DMS79 (cell line): ENCODE measurements around the gene COL20A1.
A peak's percentile ranks its signal among the peaks of the same experiment; 100 is the strongest.

Source experiments
- DNase-seq: peaks from one replicate; lab custom pipeline; 2025; lab: John Stamatoyannopoulos, UW

COL20A1 gene

GRCh38 chr20:63292904-63293303 is at the start of gene COL20A1:
Gene COL20A1, plus strand, starts transcription at chr20:63293186. Its CDS starts 1,922 bp downstream, at chr20:63295108.
- no peak for DNase-seq

DNA sequence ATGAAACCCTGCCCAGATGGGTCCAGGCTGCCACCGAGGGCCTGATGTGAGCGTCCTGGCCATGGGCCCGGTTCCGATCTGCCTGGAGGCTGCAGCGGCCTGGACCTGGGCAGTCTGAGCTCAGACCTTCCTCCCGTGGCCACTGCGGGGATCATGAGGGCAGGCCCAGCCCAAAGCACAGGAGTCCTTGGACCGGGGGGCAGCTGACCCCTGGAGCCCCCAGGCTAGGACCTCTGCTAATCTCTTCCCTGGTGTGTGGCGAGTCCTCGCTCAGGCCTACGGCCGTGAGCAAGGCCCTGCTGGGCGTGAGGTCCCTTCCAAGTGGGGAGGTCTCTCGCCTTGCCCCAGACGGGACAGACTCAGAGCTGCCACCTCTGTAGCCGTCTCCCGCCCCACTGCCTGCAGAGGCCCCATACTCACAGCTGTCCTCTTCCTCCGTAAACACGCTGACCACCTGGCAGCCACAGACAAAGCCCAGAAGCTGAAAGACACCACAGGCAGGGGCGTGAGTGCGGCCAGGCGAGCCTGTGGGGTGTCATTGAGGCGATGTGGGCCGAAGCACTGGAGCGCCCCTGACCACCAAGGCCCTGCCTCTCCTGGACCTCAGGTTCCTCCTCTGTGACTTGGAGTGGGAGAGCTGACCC is 49.3 kb upstream of the COL20A1 start:
- DNase-seq = no peak

DNA sequence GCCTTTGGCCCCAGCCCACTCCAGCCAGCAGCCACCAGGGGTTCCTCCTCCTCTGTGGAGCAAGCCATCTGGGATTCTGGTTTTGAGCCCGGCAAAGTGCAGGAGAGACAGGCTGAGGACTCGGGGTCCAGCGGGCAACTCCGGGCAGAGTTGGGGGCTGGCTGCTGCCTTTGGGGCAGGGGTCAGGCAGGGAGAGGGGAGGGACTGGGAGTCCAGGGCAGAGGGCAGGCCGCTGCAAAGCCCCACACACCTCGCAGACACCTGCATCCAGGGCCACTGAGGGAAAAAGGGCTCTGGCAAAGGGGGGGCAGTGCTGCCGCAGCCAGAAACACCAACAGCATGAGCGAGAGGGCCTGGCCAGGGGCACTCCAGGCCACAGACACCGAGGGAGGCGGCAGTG is 48.5 kb upstream of the COL20A1 start:
- DNase-seq = no peak

DNA sequence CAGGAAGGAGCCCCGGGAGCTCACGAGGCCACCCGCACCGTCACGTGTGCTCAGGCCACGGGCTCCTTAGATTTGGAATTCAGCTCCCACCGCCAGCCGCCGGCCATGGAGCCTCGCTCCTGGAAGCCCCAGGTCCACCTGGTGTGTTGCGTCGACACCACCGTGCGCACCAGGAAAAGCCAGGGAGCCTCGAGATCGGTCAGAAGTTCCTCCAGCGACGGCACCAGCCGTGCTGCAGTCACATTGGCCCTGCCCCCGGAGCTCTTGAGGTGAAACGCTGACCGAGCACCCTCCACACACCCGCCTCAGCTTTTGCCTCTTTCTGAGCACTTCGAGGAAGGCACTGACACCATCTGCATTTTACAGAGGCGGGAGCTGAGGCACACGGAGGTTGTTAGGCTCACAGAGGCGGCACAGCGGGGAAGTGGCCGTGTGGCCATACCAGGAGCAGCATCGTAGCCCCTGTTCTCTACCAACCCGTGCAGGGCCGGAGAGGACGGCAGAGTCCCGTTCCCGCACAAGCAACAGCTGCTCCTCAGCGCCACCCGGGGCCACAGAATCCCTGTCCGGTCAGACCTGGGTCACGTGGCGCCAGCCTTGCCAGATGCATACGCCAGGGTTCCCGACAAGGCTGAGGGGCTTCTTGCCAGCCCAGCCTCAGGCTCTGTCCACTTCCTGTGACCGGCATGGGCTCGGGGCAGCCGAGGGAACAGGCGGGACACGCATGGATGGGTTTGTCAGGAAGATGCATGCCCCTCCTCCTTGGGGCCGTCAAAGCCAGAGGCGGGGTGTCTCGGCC is 46.3 kb upstream of the COL20A1 start:
- DNase-seq = no peak

GRCh38 chr20:63247671-63248228 is 45.2 kb upstream of the COL20A1 start:
- no peak for DNase-seq

DNA sequence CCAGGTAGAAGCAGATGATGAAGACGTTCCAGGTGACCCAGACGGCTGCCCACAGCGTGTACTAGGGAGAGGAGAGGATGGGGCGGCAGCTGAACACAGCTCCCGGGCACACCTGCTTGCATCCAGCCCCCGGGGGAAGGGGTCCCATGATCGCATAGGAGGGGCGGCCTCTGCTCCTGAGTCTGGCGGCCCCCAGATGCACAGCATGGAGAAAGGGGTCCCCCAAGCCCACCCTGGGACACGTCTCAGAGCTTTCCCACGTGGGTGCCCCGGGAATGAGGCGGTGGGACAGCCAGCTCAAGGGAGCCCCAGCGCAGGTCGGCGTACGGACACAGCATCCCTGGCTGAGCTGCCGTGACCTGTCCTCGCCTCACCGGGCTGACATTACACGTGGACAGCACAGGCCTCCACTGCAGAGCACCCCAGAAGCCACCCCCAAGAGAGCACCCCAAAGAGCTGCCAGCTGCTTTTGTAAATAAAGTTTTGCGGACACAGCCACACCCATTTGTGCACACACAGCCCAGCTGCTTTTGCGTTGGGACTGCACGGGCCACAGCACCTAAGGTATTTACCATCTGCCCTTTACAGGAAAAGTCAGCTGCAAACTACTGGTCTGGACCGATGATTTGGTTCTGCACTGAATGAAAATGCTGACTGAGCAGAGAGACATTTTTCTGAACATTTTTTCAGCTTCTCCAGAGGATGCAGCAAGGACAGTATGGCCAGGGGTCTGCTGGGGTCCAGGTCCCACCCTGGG is 44.0 kb upstream of the COL20A1 start:
- DNase-seq = no peak

DNA sequence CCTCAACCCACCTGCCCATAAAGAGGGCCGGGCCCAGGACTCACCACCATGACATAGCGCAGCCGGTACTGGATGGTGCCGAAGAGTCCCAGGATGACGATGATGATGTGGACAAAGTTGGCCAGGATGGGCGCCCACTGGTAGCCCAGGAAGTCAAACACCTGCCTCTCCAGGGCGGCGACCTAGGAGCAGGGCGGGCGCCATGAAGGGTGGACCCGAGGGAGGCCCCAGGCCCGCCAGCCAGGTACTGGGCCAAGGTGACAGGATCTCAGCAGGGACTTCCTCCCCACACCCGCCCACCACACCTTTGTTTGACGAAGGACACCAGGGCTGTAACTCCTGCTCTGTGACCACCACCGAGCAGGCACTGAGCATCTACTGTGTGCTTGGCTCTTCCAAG is 43.1 kb upstream of the COL20A1 start:
- no peak for DNase-seq

- peak; percentile 28 for DNase-seq
Measured at GRCh38 chr20:63251350-63251749, 41.6 kb upstream of the COL20A1 start.

DNA sequence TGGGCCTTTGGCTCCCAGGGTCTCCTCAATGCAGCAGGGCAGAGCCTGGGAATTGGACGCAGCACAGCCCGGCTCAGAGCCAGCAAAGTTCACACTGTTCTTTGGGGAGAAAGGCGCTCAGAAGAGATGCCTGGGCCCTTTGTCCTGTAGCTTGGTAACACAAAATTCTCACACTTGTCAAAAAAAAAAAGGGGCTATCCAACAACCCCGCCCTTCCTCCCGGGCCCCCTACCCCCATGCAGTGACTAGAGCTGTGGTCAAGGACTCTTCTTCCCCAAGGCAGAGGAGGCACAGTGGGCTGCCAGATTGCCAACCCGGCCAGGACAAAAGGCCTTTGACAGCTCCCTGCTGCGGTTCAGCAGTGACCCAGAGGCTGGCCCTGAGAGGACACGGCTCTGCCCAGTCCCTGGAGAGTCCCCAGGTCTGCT is 40.7 kb upstream of the COL20A1 start:
- no peak for DNase-seq

DNA sequence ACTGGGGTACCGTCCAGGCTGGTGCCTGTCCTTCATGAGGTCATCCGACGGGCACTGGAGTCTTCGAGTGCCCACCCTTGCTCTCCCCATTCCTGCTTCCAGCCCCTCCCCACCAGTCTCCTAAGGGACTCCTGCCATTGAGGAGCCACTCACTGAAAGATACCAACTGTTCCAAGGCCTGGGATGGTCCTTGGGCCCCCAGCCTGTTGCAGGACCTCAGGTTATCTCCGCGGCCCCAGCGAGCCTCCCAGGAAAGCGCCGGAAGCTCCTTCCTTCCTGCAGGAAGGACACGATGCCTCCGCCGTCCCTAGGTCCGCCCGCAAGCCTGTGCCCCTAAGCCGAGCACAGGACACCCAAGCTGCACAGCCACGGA is 39.9 kb upstream of the COL20A1 start:
- DNase-seq = no peak

DNA sequence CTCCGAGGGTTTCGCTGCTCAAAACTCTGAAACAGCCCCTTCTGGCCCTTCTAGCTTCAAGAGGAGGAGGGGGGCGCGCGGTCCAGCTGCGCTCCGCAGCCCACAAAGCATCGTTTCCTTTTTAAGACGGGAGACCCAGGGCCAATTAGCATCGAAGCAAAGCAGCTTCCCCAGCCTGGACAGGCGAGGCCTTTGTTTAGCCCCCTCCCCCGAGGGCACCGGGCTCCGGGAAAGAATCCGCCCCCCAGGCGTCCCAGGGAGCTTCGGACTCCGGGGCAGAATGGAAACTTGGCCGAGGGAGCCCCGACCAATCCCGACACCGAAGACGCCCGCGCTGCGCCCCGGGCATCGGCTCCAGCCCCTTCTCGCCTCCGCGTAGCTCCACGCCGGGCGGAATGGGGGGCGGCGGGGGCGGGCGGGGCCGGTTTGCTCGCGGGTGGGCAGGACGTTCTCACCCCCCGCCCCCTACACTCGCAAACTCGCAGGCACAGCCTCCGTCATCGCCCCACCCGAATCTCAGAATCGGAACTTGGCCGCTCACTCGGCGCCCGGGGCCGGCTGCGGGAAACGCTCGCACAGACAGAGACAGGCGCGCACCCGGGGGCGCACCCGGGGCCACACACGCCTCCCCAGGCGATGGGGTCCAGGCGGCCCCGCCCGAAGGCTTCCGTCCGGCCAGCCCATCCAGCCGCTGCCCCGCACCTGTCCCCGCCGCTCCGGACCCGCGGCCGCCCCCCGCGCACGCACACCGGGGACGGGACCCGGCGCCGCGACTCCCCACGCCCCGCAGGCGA is 39.4 kb upstream of the COL20A1 start:
- peak; percentile 29 for DNase-seq

GRCh38 chr20:63254232-63254605 is 38.8 kb upstream of the COL20A1 start, which contains the start of gene NKAIN4:
Gene NKAIN4, minus strand, starts transcription at chr20:63254463. Its CDS starts 13 bp downstream, at chr20:63254450.
- no peak for DNase-seq

- DNase-seq = no peak
Measured at GRCh38 chr20:63254606-63255384, 38.2 kb upstream of the COL20A1 start.

GRCh38 chr20:63255931-63256704 is 36.9 kb upstream of the COL20A1 start:
- DNase-seq = peak; percentile 34

DNA sequence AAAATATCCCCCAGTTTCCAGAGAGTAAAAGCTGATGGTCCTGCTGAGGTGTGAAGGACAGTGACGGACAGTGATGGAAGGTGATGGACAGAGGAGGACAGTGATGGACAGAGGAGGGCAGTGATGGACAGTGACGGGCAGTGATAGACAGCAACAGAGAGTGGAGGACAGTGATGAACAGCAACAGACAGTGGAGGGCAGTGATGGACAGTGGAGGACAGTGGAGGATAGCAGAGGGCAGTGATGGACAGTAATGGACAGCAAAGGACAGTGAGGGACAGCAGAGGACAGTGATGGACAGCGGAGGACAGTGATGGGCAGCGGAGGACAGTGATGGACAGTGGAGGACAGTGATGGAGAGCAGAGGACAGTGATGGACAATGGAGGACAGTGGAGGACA is 36.0 kb upstream of the COL20A1 start:
- DNase-seq = no peak

DNA sequence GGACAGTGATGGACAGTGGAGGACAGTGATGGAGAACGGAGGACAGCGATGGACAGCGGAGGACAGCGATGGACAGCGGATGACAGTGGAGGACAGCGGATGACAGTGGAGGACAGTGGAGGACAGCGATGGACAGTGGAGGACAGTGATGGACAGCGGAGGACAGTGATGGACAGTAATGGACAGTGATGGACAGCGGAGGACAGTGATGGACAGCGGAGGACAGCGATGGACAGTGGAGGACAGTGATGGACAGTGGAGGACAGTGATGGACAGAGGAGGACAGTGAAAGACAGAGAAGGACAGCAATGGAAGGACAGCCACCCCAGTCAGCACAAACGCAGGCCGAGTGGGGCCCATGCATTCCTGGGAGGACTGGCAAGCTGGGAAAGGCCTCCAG is 35.4 kb upstream of the COL20A1 start:
- no peak for DNase-seq

DNA sequence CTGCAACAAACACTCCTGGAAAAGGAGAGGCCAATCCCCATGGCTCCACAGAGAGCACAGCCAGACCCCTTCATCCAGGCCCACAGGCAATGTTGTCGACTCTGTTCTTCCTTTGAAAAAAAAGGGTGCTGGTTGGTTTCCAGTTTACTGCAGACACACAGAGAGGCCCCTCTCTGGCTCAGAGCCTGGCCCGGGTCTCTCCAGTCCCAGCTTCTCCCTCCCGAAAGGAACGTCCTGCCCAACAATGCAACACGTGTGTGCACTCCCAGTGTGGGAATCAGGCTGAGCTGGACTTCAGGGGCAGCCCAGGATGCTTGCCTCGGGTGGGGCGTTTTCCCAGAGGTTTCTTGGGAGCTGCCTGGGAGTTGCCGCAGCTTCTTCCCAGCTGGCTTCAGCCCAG is 34.2 kb upstream of the COL20A1 start:
- no peak for DNase-seq

DNA sequence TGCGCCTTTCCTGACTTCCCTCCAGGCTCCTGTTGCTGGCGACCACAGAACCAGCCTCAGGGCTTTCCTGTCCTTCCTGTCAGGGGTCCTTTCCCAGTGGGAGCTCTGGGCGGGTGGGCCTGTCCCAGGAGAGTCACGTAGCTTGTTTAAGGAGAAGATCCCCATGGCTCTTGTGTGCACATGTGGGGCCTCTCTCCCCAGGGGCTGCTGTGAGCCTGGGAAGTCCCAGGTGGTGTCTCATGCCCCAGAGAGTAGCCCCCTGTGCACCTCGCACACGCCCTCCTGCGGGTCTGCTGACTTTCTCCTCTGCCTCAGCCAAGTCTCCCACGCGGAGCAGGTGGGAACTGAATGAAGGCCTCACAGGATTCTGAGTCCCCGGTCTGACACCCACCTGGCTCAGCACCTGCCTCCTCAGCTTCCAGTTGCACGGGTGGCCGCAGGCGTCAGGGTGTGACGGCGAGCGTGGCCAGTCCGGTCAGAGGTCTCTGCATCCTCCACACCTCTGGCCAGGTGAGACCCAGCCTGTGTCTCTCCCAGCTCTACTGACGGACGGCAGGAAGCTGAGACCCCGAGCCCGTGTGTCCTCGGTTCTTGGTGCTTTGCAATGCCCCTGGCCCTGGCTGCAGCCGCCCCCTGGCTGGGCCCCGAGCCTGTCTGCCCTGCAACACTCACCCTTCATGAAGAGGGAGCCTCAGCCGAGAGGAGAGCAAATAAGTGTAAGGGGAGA is 33.1 kb upstream of the COL20A1 start:
- DNase-seq = no peak

- DNase-seq = no peak
Measured at GRCh38 chr20:63260521-63260920, 32.5 kb upstream of the COL20A1 start.
